ENCODE measurements around the gene AIFM2. TPM values are rescaled to one million over a fixed set of nuclear protein-coding genes. Genes with fewer than 3 reads are reported as not detected.
"Not testable (repeated sequence)": the region's sequence is repeated elsewhere in the genome, so short reads cannot be mapped to it uniquely, and the experiment has no call there.

The AIFM2 gene
- total RNA-seq, 1 experiment from 2014 or later, result 12.3 TPM

GRCh38 chr10:70162151-70162891 is 29.7 kb upstream of the AIFM2 start:
- Histone ChIP-seq H3K4me3 (no peak overlapping the region), H3K36me3 (peaks cover 88% of the 10 kb centered on the region), H3K27ac (no peak overlapping the region), H3K27me3 (replicated peaks) (no peaks in the 10 kb centered on the region), H3K9me3 (replicated peaks) (no peaks in the 10 kb centered on the region), H3K4me1 (replicated peaks) (peaks cover 4% of the 10 kb centered on the region; the same call in 1 of the 2 replicates)
- DNase-seq (ENCODE audit: low read depth in 1 of 2, low spot score in 2 of 2), result no peak

GRCh38 chr10:70160798-70161197 is 28.2 kb upstream of the AIFM2 start:
- DNase-seq (ENCODE audit: low read depth in 1 of 2, low spot score in 2 of 2), result no peak
- Histone ChIP-seq H3K36me3 (peaks cover 89% of the 10 kb centered on the region), H3K27me3 (replicated peaks) (no peaks in the 10 kb centered on the region), H3K27ac (no peak overlapping the region), H3K4me3 (no peak overlapping the region), H3K9me3 (replicated peaks) (no peaks in the 10 kb centered on the region), H3K4me1 (replicated peaks) (0 out of 2 replicates have a peak, but pooled peaks cover 4% of the 10 kb centered on the region)

- H3K36me3 ChIP-seq, result peaks cover 91% of the 10 kb centered on the region
- not testable (repeated sequence) for H3K27me3 ChIP-seq (replicated peaks); H3K4me1 ChIP-seq (replicated peaks); H3K4me3 ChIP-seq; DNase-seq (ENCODE audit: low read depth in 1 of 2, low spot score in 2 of 2); H3K9me3 ChIP-seq (replicated peaks); H3K27ac ChIP-seq
These were observed 26.7 kb upstream of the AIFM2 start for GRCh38 chr10:70159366-70159765.

- no peak overlapping the region for H3K4me3 ChIP-seq
- DNase-seq (ENCODE audit: low read depth in 1 of 2, low spot score in 2 of 2), result no peak
- peaks cover 91% of the 10 kb centered on the region for H3K36me3 ChIP-seq
- no peaks in the 10 kb centered on the region for H3K9me3 ChIP-seq (replicated peaks)
- H3K27me3 ChIP-seq (replicated peaks), result 0 out of 2 replicates have a peak, but pooled peaks cover 3% of the 10 kb centered on the region
- 0 out of 2 replicates have a peak, but pooled peaks cover 4% of the 10 kb centered on the region for H3K4me1 ChIP-seq (replicated peaks)
- H3K27ac ChIP-seq, result no peak overlapping the region
These were observed 25.5 kb upstream of the AIFM2 start for GRCh38 chr10:70158113-70158512.

GRCh38 chr10:70155255-70155838 is 22.7 kb upstream of the AIFM2 start:
- H3K27me3 ChIP-seq (replicated peaks), result 0 out of 2 replicates have a peak, but pooled peaks cover 3% of the 10 kb centered on the region
- no peaks in the 10 kb centered on the region for H3K9me3 ChIP-seq (replicated peaks)
- H3K36me3 ChIP-seq, result peaks cover 92% of the 10 kb centered on the region
- H3K4me1 ChIP-seq (replicated peaks), result no peaks in the 10 kb centered on the region
- H3K27ac ChIP-seq, result no peak overlapping the region
- no peak overlapping the region for H3K4me3 ChIP-seq
- no peak for DNase-seq (ENCODE audit: low read depth in 1 of 2, low spot score in 2 of 2)

GRCh38 chr10:70148516-70148915 is 15.9 kb upstream of the AIFM2 start:
- H3K4me1 ChIP-seq (replicated peaks), result peaks cover 21% of the 10 kb centered on the region
- 0 out of 2 replicates have a peak, but pooled peaks cover 3% of the 10 kb centered on the region for H3K27me3 ChIP-seq (replicated peaks)
- DNase-seq (ENCODE audit: low read depth in 1 of 2, low spot score in 2 of 2), result no peak
- no peak overlapping the region for H3K27ac ChIP-seq
- no peaks in the 10 kb centered on the region for H3K9me3 ChIP-seq (replicated peaks)
- peaks cover 57% of the 10 kb centered on the region for H3K36me3 ChIP-seq
- no peak overlapping the region for H3K4me3 ChIP-seq

GRCh38 chr10:70147259-70147625 is 14.6 kb upstream of the AIFM2 start:
- Histone ChIP-seq H3K9me3 (replicated peaks) (no peaks in the 10 kb centered on the region), H3K4me3 (no peak overlapping the region), H3K36me3 (peaks cover 44% of the 10 kb centered on the region), H3K27me3 (replicated peaks) (no peaks in the 10 kb centered on the region), H3K27ac (peak overlapping the region; percentile 26; the same call in 1 of the 2 replicates), H3K4me1 (replicated peaks) (peaks cover 21% of the 10 kb centered on the region)
- no peak for DNase-seq (ENCODE audit: low read depth in 1 of 2, low spot score in 2 of 2)

- DNase-seq (ENCODE audit: low read depth in 1 of 2, low spot score in 2 of 2), result peak; percentile 96 to 98
- H3K27ac ChIP-seq, result peak within 1 kb of the TSS; percentile 59
- no peaks in the 10 kb centered on the region for H3K9me3 ChIP-seq (replicated peaks)
- H3K4me1 ChIP-seq (replicated peaks), result peaks cover 21% of the 10 kb centered on the region
- peaks cover 40% of the 10 kb centered on the region for H3K36me3 ChIP-seq
- H3K4me3 ChIP-seq, result peak within 1 kb of the TSS; percentile 57
- no peaks in the 10 kb centered on the region for H3K27me3 ChIP-seq (replicated peaks)
These were observed 14.0 kb upstream of the AIFM2 start, which contains the start of gene TYSND1 for GRCh38 chr10:70146489-70147258. Gene TYSND1, minus strand, starts transcription at chr10:70146700. Its CDS starts 114 bp downstream, at chr10:70146586.

GRCh38 chr10:70145666-70146488 is 13.3 kb upstream of the AIFM2 start:
- Histone ChIP-seq H3K27me3 (replicated peaks) (no peaks in the 10 kb centered on the region), H3K9me3 (replicated peaks) (no peaks in the 10 kb centered on the region), H3K4me3 (peak overlapping the region; percentile 57), H3K4me1 (replicated peaks) (peaks cover 21% of the 10 kb centered on the region), H3K36me3 (peaks cover 32% of the 10 kb centered on the region), H3K27ac (peak overlapping the region; percentile 59)
- peak; percentile 69 to 83 for DNase-seq (ENCODE audit: low read depth in 1 of 2, low spot score in 2 of 2)

GRCh38 chr10:70145166-70145665 is 12.6 kb upstream of the AIFM2 start:
- Histone ChIP-seq H3K9me3 (replicated peaks) (no peaks in the 10 kb centered on the region), H3K4me3 (peak overlapping the region; percentile 57), H3K27ac (peak overlapping the region; percentile 59; the same call in 1 of the 2 replicates), H3K36me3 (peaks cover 25% of the 10 kb centered on the region), H3K4me1 (replicated peaks) (peaks cover 21% of the 10 kb centered on the region), H3K27me3 (replicated peaks) (no peaks in the 10 kb centered on the region)
- no peak for DNase-seq (ENCODE audit: low read depth in 1 of 2, low spot score in 2 of 2)

- DNase-seq (ENCODE audit: low read depth in 1 of 2, low spot score in 2 of 2), result no peak
- Histone ChIP-seq H3K36me3 (peaks cover 24% of the 10 kb centered on the region), H3K27me3 (replicated peaks) (no peaks in the 10 kb centered on the region), H3K27ac (no peak overlapping the region), H3K4me1 (replicated peaks) (peaks cover 21% of the 10 kb centered on the region), H3K9me3 (replicated peaks) (no peaks in the 10 kb centered on the region), H3K4me3 (no peak overlapping the region)
These were observed 11.9 kb upstream of the AIFM2 start for GRCh38 chr10:70144372-70145110.

GRCh38 chr10:70142555-70142954 is 9.9 kb upstream of the AIFM2 start:
- Histone ChIP-seq H3K36me3 (peaks cover 10% of the 10 kb centered on the region), H3K4me1 (replicated peaks) (peaks cover 19% of the 10 kb centered on the region), H3K4me3 (no peak overlapping the region), H3K27me3 (replicated peaks) (no peaks in the 10 kb centered on the region), H3K9me3 (replicated peaks) (no peaks in the 10 kb centered on the region), H3K27ac (no peak overlapping the region)
- DNase-seq (ENCODE audit: low read depth in 1 of 2, low spot score in 2 of 2), result no peak

All from SJSA1 (cell line).